H9 (cell line): Measurements from ENCODE around the gene HMCES. TPM values are rescaled to one million over a fixed set of nuclear protein-coding genes. Genes with fewer than 3 reads are reported as not detected.

Experiments
- DNase-seq: peaks from one replicate; pipeline ENCODE4 v3.0.0-alpha.2; 2017
- H2AFZ ChIP-seq: one replicate; pipeline ENCODE4 v1.6.1; 2013; ENCODE audit warnings: mild to moderate bottlenecking, low read length, control low read depth, moderate library complexity
- H2AK5ac ChIP-seq: 2 replicates; pipeline ENCODE4 v1.6.1; 2013; ENCODE audit warnings: low read length, control low read depth, mixed read lengths; ENCODE audit not compliant: insufficient read length
- H2BK120ac ChIP-seq: one replicate; pipeline ENCODE4 v1.6.1; 2013; ENCODE audit warnings: low read depth, mild to moderate bottlenecking, low read length, control low read depth, inconsistent platforms; ENCODE audit not compliant: poor library complexity, severe bottlenecking
- H2BK12ac ChIP-seq: 2 replicates; pipeline ENCODE4 v1.6.1; 2013; ENCODE audit warnings: low read length, control low read depth, mixed read lengths, low read depth; ENCODE audit not compliant: insufficient read length
- H2BK15ac ChIP-seq: 2 replicates; pipeline ENCODE4 v1.6.1; 2013; ENCODE audit warnings: low read depth, low read length, control low read depth
- H2BK20ac ChIP-seq: one replicate; pipeline ENCODE4 v1.6.1; 2013; ENCODE audit warnings: low read depth, mild to moderate bottlenecking, low read length, control low read depth, inconsistent platforms; ENCODE audit not compliant: poor library complexity, severe bottlenecking
- H2BK5ac ChIP-seq: 2 replicates; pipeline ENCODE4 v1.6.1; 2013; ENCODE audit warnings: low read length, control low read depth, mixed read lengths; ENCODE audit not compliant: insufficient read length
- H3K14ac ChIP-seq: 2 replicates; pipeline ENCODE4 v1.6.1; 2013; ENCODE audit warnings: low read length, control low read depth; ENCODE audit not compliant: insufficient read depth
- H3K18ac ChIP-seq: 2 replicates; pipeline ENCODE4 v1.6.1; 2013; ENCODE audit warnings: low read depth, mild to moderate bottlenecking, mixed read lengths, low read length, control low read depth; ENCODE audit not compliant: insufficient read length
- H3K23ac ChIP-seq: 2 replicates; pipeline ENCODE4 v1.6.1; 2013; ENCODE audit warnings: low read length, control low read depth, mixed read lengths, low read depth; ENCODE audit not compliant: insufficient read length
- H3K23me2 ChIP-seq: 2 replicates; pipeline ENCODE4 v1.6.1; 2013; ENCODE audit warnings: low read depth, mild to moderate bottlenecking, mixed read lengths, low read length, control low read depth; ENCODE audit not compliant: insufficient read length, poor library complexity, severe bottlenecking
- H3K27ac ChIP-seq: 2 replicates; pipeline ENCODE4 v1.5.1; 2013; ENCODE audit warnings: low read length, control low read depth, mixed read lengths, low read depth; ENCODE audit not compliant: insufficient read length
- H3K27me3 ChIP-seq: 2 replicates; pipeline ENCODE4 v1.6.1; 2013; ENCODE audit warnings: low read length, control low read depth, inconsistent platforms; ENCODE audit not compliant: insufficient read depth
- H3K4ac ChIP-seq: 2 replicates; pipeline ENCODE4 v1.6.1; 2013; ENCODE audit warnings: low read depth, mild to moderate bottlenecking, control low read depth, inconsistent platforms, low read length, moderate library complexity
- H3K4me1 ChIP-seq: 2 replicates; pipeline ENCODE4 v1.6.1; 2013; ENCODE audit warnings: low read length, control low read depth, inconsistent platforms; ENCODE audit not compliant: insufficient read depth
- H3K4me2 ChIP-seq: 2 replicates; pipeline ENCODE4 v1.6.1; 2013; ENCODE audit warnings: low read length, control low read depth, mixed read lengths; ENCODE audit not compliant: insufficient read length, insufficient read depth
- H3K56ac ChIP-seq: 2 replicates; pipeline ENCODE4 v1.6.1; 2013; ENCODE audit warnings: low read depth, mild to moderate bottlenecking, mixed read lengths, low read length, control low read depth; ENCODE audit not compliant: insufficient read length
- H3K79me1 ChIP-seq: 2 replicates; pipeline ENCODE4 v1.6.1; 2013; ENCODE audit warnings: low read depth, mild to moderate bottlenecking, moderate library complexity, low read length, control low read depth, inconsistent platforms; ENCODE audit not compliant: insufficient read depth, poor library complexity, severe bottlenecking
- H3K79me2 ChIP-seq: 2 replicates; pipeline ENCODE4 v1.6.1; 2013; ENCODE audit warnings: low read length, control low read depth, inconsistent platforms; ENCODE audit not compliant: insufficient read depth
- H3K9ac ChIP-seq: 2 replicates; pipeline ENCODE4 v1.6.1; 2013; ENCODE audit warnings: low read length, control low read depth, mixed read lengths; ENCODE audit not compliant: insufficient read length; ENCODE audit errors: extremely low read depth
- H3K9me3 ChIP-seq: one replicate; pipeline ENCODE4 v1.6.1; 2013; ENCODE audit warnings: low read depth, low read length, inconsistent platforms; ENCODE audit not compliant: control insufficient read depth
- H3T11ph ChIP-seq: one replicate; pipeline ENCODE4 v1.6.1; 2013; ENCODE audit warnings: mild to moderate bottlenecking, low read length, control low read depth, inconsistent platforms
- H4K20me1 ChIP-seq: one replicate; pipeline ENCODE4 v1.6.1; 2013; ENCODE audit not compliant: control insufficient read depth, insufficient read length, insufficient read depth
- H4K5ac ChIP-seq: 2 replicates; pipeline ENCODE4 v1.6.1; 2013; ENCODE audit warnings: low read depth, mild to moderate bottlenecking, mixed read lengths, low read length, control low read depth; ENCODE audit not compliant: insufficient read length
- H4K8ac ChIP-seq: replicated peaks from 2 replicates; pipeline ENCODE4 v1.6.1; 2013; ENCODE audit warnings: low read length, control low read depth, mixed read lengths, low read depth; ENCODE audit not compliant: insufficient read length
- H4K91ac ChIP-seq: 2 replicates; pipeline ENCODE4 v1.6.1; 2013; ENCODE audit warnings: low read depth, mild to moderate bottlenecking, moderate library complexity, mixed read lengths, low read length, control low read depth; ENCODE audit not compliant: insufficient read length
- H3K27ac Mint-ChIP-seq, 3 experiments: 2 replicates in 2 of 3; 3 replicates in 1 of 3; pipeline ENCODE4 v1.8.0; 2020 to 2021; ENCODE audit warnings: mixed read lengths in 3 of 3, mild to moderate bottlenecking in 1 of 3, moderate library complexity in 1 of 3
- H3K27me3 Mint-ChIP-seq: 2 replicates; pipeline ENCODE4 v1.8.0; 2021; ENCODE audit warnings: low read depth, mild to moderate bottlenecking, moderate library complexity, mixed read lengths
- H3K36me3 Mint-ChIP-seq, 3 experiments: 2 replicates in 2 of 3; 3 replicates in 1 of 3; pipeline ENCODE4 v1.8.0; 2020 to 2021; ENCODE audit warnings: low read depth in 3 of 3, mixed read lengths in 3 of 3; ENCODE audit not compliant: insufficient read depth in 1 of 3
- H3K4me1 Mint-ChIP-seq, 2 experiments: 2 replicates each; pipeline ENCODE4 v1.8.0; 2020; ENCODE audit warnings: mixed read lengths in 2 of 2
- H3K4me3 Mint-ChIP-seq, 2 experiments: 2 replicates in 1 of 2; 3 replicates in 1 of 2; pipeline ENCODE4 v1.8.0; 2020 to 2021; ENCODE audit warnings: mild to moderate bottlenecking in 2 of 2, mixed read lengths in 2 of 2, moderate library complexity in 1 of 2
- H3K9me3 Mint-ChIP-seq, 2 experiments: 2 replicates in 1 of 2; 3 replicates in 1 of 2; pipeline ENCODE4 v1.8.0; 2020; ENCODE audit warnings: mild to moderate bottlenecking in 2 of 2, mixed read lengths in 2 of 2, moderate library complexity in 1 of 2
- CTCF ChIP-seq: fragments of 200-600 bp; sonication (generic); conservative IDR thresholded peaks from 3 replicates; pipeline ENCODE4 v1.8.0; 2021; ENCODE audit warnings: antibody characterized with exemption, mild to moderate bottlenecking
- WGBS: extraction: QIAGEN DNeasy Blood & Tissue Kit; methylation state at CpG from one replicate; pipeline ENCODE4 v1.1.7; 2013; ENCODE audit warnings: missing lambda C conversion rate, low lambda C conversion rate, mixed read lengths; ENCODE audit not compliant: insufficient read length; ENCODE audit errors: extremely low coverage; 5-methylcytosine and 5-hydroxymethylcytosine counted together
- total RNA-seq: library from RNA; stranded (reverse); gene quantifications from 2 replicates; pipeline ENCODE4 v1.2.1, GENCODE V29; 2021

HMCES gene
- total RNA-seq, 1 experiment from 2014 or later: 52.4 TPM

DNA sequence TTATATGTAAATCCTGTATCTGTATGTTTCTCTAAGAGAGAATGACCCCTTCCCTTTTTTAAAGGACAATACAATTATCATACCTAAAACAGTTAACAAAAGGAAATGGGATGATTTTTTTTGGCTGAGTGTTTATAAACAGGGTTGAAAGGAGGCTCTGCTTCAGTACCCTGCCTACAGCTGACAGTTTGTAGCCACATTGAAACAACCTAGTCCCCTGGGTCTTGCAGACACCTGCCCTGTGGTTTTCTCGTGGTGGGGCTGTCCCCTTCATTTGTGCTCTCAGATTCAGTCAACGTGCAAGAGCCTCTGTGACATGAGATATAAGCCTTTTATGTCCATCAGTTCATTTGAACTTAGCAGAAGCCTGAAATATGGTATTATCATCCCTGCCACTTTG lies 2.3 kb upstream of the HMCES start:
- no peak overlapping the region for H3K4ac ChIP-seq
- H3K23me2 ChIP-seq: peaks cover 13% of the 10 kb centered on the region
- no peak overlapping the region for H3K56ac ChIP-seq
- no peak for DNase-seq
- H2BK20ac ChIP-seq: no peak overlapping the region
- H3K9me3 Mint-ChIP-seq: no peaks in the 10 kb centered on the region; a peak in 1 of 5 replicates
- H3K79me1 ChIP-seq: no peaks in the 10 kb centered on the region
- H4K5ac ChIP-seq: no peak overlapping the region
- no peak overlapping the region for H3K27ac ChIP-seq
- H3K9ac ChIP-seq: no peak overlapping the region
- H2BK15ac ChIP-seq: no peak overlapping the region
- peaks cover 23 to 71% (median 65%) of the 10 kb centered on the region in 3 experiments; a peak in 6 of 7 replicates for H3K36me3 Mint-ChIP-seq
- TF ChIP-seq CTCF: no peak
- H3K9me3 ChIP-seq: no peaks in the 10 kb centered on the region
- H3T11ph ChIP-seq: no peak overlapping the region
- no peak overlapping the region for H3K23ac ChIP-seq
- no peak overlapping the region for H3K18ac ChIP-seq
- no peak overlapping the region for H2BK12ac ChIP-seq
- peaks cover 18% of the 10 kb centered on the region in 2 experiments for H3K4me1 Mint-ChIP-seq
- H2BK5ac ChIP-seq: no peak overlapping the region
- no peaks in the 10 kb centered on the region; the same call in 1 of the 2 replicates for H3K27me3 Mint-ChIP-seq
- peaks cover 4% of the 10 kb centered on the region for H3K4me1 ChIP-seq
- H3K14ac ChIP-seq: no peak overlapping the region
- H3K27me3 ChIP-seq: no peaks in the 10 kb centered on the region
- H2AFZ ChIP-seq: no peak overlapping the region
- no peak overlapping the region for H3K27ac Mint-ChIP-seq
- H2BK120ac ChIP-seq: no peak overlapping the region
- peaks cover 2% of the 10 kb centered on the region for H4K20me1 ChIP-seq
- H3K4me3 Mint-ChIP-seq: no peak overlapping the region
- no peak overlapping the region for H2AK5ac ChIP-seq
- no peak overlapping the region for H4K91ac ChIP-seq
- H3K79me2 ChIP-seq: no peaks in the 10 kb centered on the region
- no peak overlapping the region for H3K4me2 ChIP-seq
- no peak overlapping the region for H4K8ac ChIP-seq
- WGBS: no CpG with 5 or more reads among the region's 2 CpGs
